GM21717 (cell line): ENCODE measurements around the gene ZNF280A.
"Not testable (repeated sequence)": the region's sequence is repeated elsewhere in the genome, so short reads cannot be mapped to it uniquely, and the experiment has no call there.

Experiments
- ATAC-seq: cut with Tn5 transposase; IDR thresholded peaks from one replicate; pipeline ENCODE4 v1.9.1; 2021; ENCODE audit warnings: mild to moderate bottlenecking, moderate library complexity; ENCODE audit not compliant: unreplicated experiment

Gene ZNF280A

GRCh38 chr22:22471104-22471503 is 49.0 kb downstream of the ZNF280A start:
- ATAC-seq = not testable (repeated sequence)

- ATAC-seq = no peak
Observed at GRCh38 chr22:22469527-22469926, 50.5 kb downstream of the ZNF280A start.

GRCh38 chr22:22468794-22469469 is 51.1 kb downstream of the ZNF280A start:
- ATAC-seq = not testable (repeated sequence)

GRCh38 chr22:22467112-22467511 is 53.0 kb downstream of the ZNF280A start:
- no peak for ATAC-seq

GRCh38 chr22:22465782-22466181 is 54.3 kb downstream of the ZNF280A start:
- ATAC-seq = no peak

GRCh38 chr22:22465094-22465602 is 54.9 kb downstream of the ZNF280A start:
- ATAC-seq = no peak

GRCh38 chr22:22464541-22465054 is 55.5 kb downstream of the ZNF280A start:
- ATAC-seq = no peak

- no peak for ATAC-seq
Observed at GRCh38 chr22:22463855-22464540, 56.1 kb downstream of the ZNF280A start.
